22Rv1 (cell line): ENCODE data around the gene BEGAIN.

ENCODE experiments used
- CTCF ChIP-seq: fragments of 450-650 bp; IDR thresholded peaks from 2 replicates; pipeline ENCODE4 v1.5.1; 2017; ENCODE audit warnings: mild to moderate bottlenecking
- ZFX ChIP-seq: fragments of 450-650 bp; IDR thresholded peaks from 2 replicates; pipeline ENCODE4 v1.6.1; 2017; ENCODE audit warnings: antibody characterized with exemption, borderline replicate concordance

GRCh38 chr14:100495917-100496316 lies 91.3 kb downstream of the BEGAIN start:
- TF ChIP-seq CTCF, result no peak
- no peak for TF ChIP-seq ZFX
